SK-N-SH treated with all-trans-retinoic acid at 6 μM for 48 hours (cell line): ENCODE results near the gene STK33.

ENCODE experiments used
- ATAC-seq: fragments of 200-7000 bp; cut with Tn5 transposase; 3 replicates; pipeline ENCODE4 v1.9.1; 2020; ENCODE audit warnings: mild to moderate bottlenecking, moderate library complexity
- ARNTL ChIP-seq: fragments of 450-650 bp; formaldehyde crosslinking; IDR thresholded peaks from 2 replicates; pipeline ENCODE4 v1.5.0; 2020; ENCODE audit warnings: low read depth, mild to moderate bottlenecking, moderate library complexity, borderline replicate concordance
- BACH2 ChIP-seq: fragments of 250-450 bp; sonication (Bioruptor Pico); IDR thresholded peaks from 2 replicates; pipeline ENCODE4 v1.9.0; 2021; ENCODE audit warnings: mild to moderate bottlenecking, borderline replicate concordance
- CREB5 ChIP-seq: fragments of 250-450 bp; sonication (Bioruptor Pico); IDR thresholded peaks from 2 replicates; pipeline ENCODE4 v1.5.1; 2020; ENCODE audit warnings: low read depth, mild to moderate bottlenecking, moderate library complexity
- CSDC2 ChIP-seq: fragments of 250-450 bp; sonication (Bioruptor Pico); IDR thresholded peaks from 2 replicates; pipeline ENCODE4 v1.5.0; 2020; ENCODE audit warnings: mild to moderate bottlenecking, moderate library complexity
- CSRNP3 ChIP-seq: fragments of 250-450 bp; sonication (Bioruptor Pico); IDR thresholded peaks from 2 replicates; pipeline ENCODE4 v1.5.1; 2021; ENCODE audit warnings: mild to moderate bottlenecking, moderate library complexity
- ESRRG ChIP-seq: fragments of 250-450 bp; sonication (Bioruptor Pico); IDR thresholded peaks from 2 replicates; pipeline ENCODE4 v1.6.1; 2021; ENCODE audit warnings: mild to moderate bottlenecking
- GLIS3 ChIP-seq: fragments of 250-450 bp; sonication (Bioruptor Pico); IDR thresholded peaks from 2 replicates; pipeline ENCODE4 v1.5.0; 2020; ENCODE audit warnings: mild to moderate bottlenecking, moderate library complexity
- ISL1 ChIP-seq: fragments of 250-450 bp; sonication (Bioruptor Pico); IDR thresholded peaks from 2 replicates; pipeline ENCODE4 v2.1.2; 2022; ENCODE audit warnings: mild to moderate bottlenecking, moderate library complexity
- OSR1 ChIP-seq: fragments of 250-450 bp; sonication (Bioruptor Pico); IDR thresholded peaks from 2 replicates; pipeline ENCODE4 v1.8.0; 2022; ENCODE audit warnings: moderate library complexity, mild to moderate bottlenecking, inconsistent platforms
- PATZ1 ChIP-seq: fragments of 250-450 bp; sonication (Bioruptor Pico); IDR thresholded peaks from 2 replicates; pipeline ENCODE4 v1.8.0; 2020; ENCODE audit warnings: mild to moderate bottlenecking, moderate library complexity, borderline replicate concordance
- POU6F1 ChIP-seq: fragments of 250-450 bp; sonication (Bioruptor Pico); IDR thresholded peaks from 2 replicates; pipeline ENCODE4 v1.8.0; 2021; ENCODE audit warnings: low read depth, mild to moderate bottlenecking, moderate library complexity, borderline replicate concordance
- PPARA ChIP-seq: fragments of 250-450 bp; sonication (Bioruptor Pico); IDR thresholded peaks from 2 replicates; pipeline ENCODE4 v1.5.0; 2020; ENCODE audit warnings: mild to moderate bottlenecking, borderline replicate concordance
- RARB ChIP-seq: fragments of 250-450 bp; sonication (Bioruptor Pico); IDR thresholded peaks from 2 replicates; pipeline ENCODE4 v1.8.0; 2021; ENCODE audit warnings: mild to moderate bottlenecking, moderate library complexity
- SNAI2 ChIP-seq: fragments of 250-450 bp; sonication (Bioruptor Pico); IDR thresholded peaks from 2 replicates; pipeline ENCODE4 v1.5.0; 2020; ENCODE audit warnings: mild to moderate bottlenecking, moderate library complexity
- TCF4 ChIP-seq: fragments of 250-450 bp; sonication (Bioruptor Pico); IDR thresholded peaks from 2 replicates; pipeline ENCODE4 v1.8.0; 2021; ENCODE audit warnings: mild to moderate bottlenecking, moderate library complexity, borderline replicate concordance
- TOX ChIP-seq: fragments of 250-450 bp; sonication (Bioruptor Pico); IDR thresholded peaks from 2 replicates; pipeline ENCODE4 v1.8.0; 2021; ENCODE audit warnings: mild to moderate bottlenecking, moderate library complexity, borderline replicate concordance
- TSHZ2 ChIP-seq: fragments of 250-450 bp; sonication (Bioruptor Pico); IDR thresholded peaks from 2 replicates; pipeline ENCODE4 v1.5.0; 2020; ENCODE audit warnings: mild to moderate bottlenecking, moderate library complexity
- ZC3H10 ChIP-seq: fragments of 250-450 bp; sonication (Bioruptor Pico); IDR thresholded peaks from 2 replicates; pipeline ENCODE4 v1.5.1; 2021; ENCODE audit warnings: mild to moderate bottlenecking, moderate library complexity
- ZFP3 ChIP-seq: fragments of 250-450 bp; sonication (Bioruptor Pico); IDR thresholded peaks from 2 replicates; pipeline ENCODE4 v1.5.0; 2020; ENCODE audit warnings: mild to moderate bottlenecking, moderate library complexity
- ZFP30 ChIP-seq: fragments of 450-650 bp; formaldehyde crosslinking; IDR thresholded peaks from 2 replicates; pipeline ENCODE4 v1.5.0; 2022; ENCODE audit warnings: mild to moderate bottlenecking, moderate library complexity
- ZNF565 ChIP-seq: fragments of 450-650 bp; formaldehyde crosslinking; conservative IDR thresholded peaks from 2 replicates; pipeline ENCODE4 v1.5.0; 2020; ENCODE audit warnings: low read depth, mild to moderate bottlenecking, moderate library complexity
- ZNF70 ChIP-seq: fragments of 450-650 bp; formaldehyde crosslinking; IDR thresholded peaks from 2 replicates; pipeline ENCODE4 v1.5.0; 2020; ENCODE audit warnings: mild to moderate bottlenecking, moderate library complexity
- ZNF8 ChIP-seq: fragments of 450-650 bp; formaldehyde crosslinking; IDR thresholded peaks from 2 replicates; pipeline ENCODE4 v1.5.0; 2020; ENCODE audit warnings: mild to moderate bottlenecking, moderate library complexity

Gene STK33

GRCh38 chr11:8375932-8376331, 218.1 kb downstream of the STK33 start (continued):
- no peak for TF ChIP-seq CSRNP3 (CRISPR knock-in tag)

GRCh38 chr11:8375460-8375859, 218.6 kb downstream of the STK33 start:
- no peak for TF ChIP-seq ARNTL (CRISPR knock-in tag)
- TF ChIP-seq POU6F1 (CRISPR knock-in tag), result no peak
- TF ChIP-seq ZNF8 (CRISPR knock-in tag), result no peak
- no peak for TF ChIP-seq ZFP3 (CRISPR knock-in tag)
- no peak for TF ChIP-seq RARB (CRISPR knock-in tag)
- TF ChIP-seq ZNF565 (CRISPR knock-in tag), result no peak
- no peak for TF ChIP-seq OSR1 (CRISPR knock-in tag)
- no peak for TF ChIP-seq ZFP30 (CRISPR knock-in tag)
- TF ChIP-seq SNAI2 (CRISPR knock-in tag), result no peak
- no peak for TF ChIP-seq CSRNP3 (CRISPR knock-in tag)
- TF ChIP-seq TOX (CRISPR knock-in tag), result no peak
- no peak for TF ChIP-seq ESRRG (CRISPR knock-in tag)
- TF ChIP-seq PPARA, result no peak
- TF ChIP-seq CSDC2 (CRISPR knock-in tag), result no peak
- TF ChIP-seq CREB5, result no peak
- TF ChIP-seq GLIS3 (CRISPR knock-in tag), result no peak
- TF ChIP-seq ISL1 (CRISPR knock-in tag), result no peak
- TF ChIP-seq ZC3H10 (CRISPR knock-in tag), result no peak
- no peak for ATAC-seq

- no peak for ATAC-seq
- TF ChIP-seq ZFP3 (CRISPR knock-in tag) (no peak), ESRRG (CRISPR knock-in tag) (no peak), TCF4 (CRISPR knock-in tag) (no peak), ZNF70 (no peak), PPARA (no peak), RARB (CRISPR knock-in tag) (no peak), GLIS3 (CRISPR knock-in tag) (no peak), TOX (CRISPR knock-in tag) (no peak), BACH2 (CRISPR knock-in tag) (no peak), TSHZ2 (CRISPR knock-in tag) (no peak), PATZ1 (no peak), SNAI2 (CRISPR knock-in tag) (no peak), ARNTL (CRISPR knock-in tag) (no peak), CSRNP3 (CRISPR knock-in tag) (no peak), ZC3H10 (CRISPR knock-in tag) (no peak), ZNF8 (CRISPR knock-in tag) (no peak), OSR1 (CRISPR knock-in tag) (no peak), CREB5 (no peak)
These were observed 219.3 kb downstream of the STK33 start for GRCh38 chr11:8374716-8375115.
